ACHN (cell line): ENCODE data around the gene KIAA1217.

Experiments
- DNase-seq: peaks from one replicate; pipeline ENCODE4 v3.0.0-alpha.2; 2015
- in situ Hi-C: cut with HindIII; loops from 2 replicates; pipeline ENCODE4 v1.10.0; 2017; ENCODE audit warnings: low sequenced_read_pairs, low pct_ligation_motif_present, low pct_unique_long_range_greater_than_20kb

Gene KIAA1217

GRCh38 chr10:24208661-24209431 lies at the start of gene KIAA1217:
TSS of gene KIAA1217 (plus strand) at chr10:24209138. CDS start at chr10:24209194, 56 bp downstream.
- in situ Hi-C loops = no loop called here
- peak; percentile 6 for DNase-seq

- in situ Hi-C loops = no loop called here
- DNase-seq = no peak
Observed at GRCh38 chr10:24162206-24162985, 46.5 kb upstream of the KIAA1217 start.

GRCh38 chr10:24163485-24163884 lies 45.5 kb upstream of the KIAA1217 start:
- in situ Hi-C loops = no loop called here
- no peak for DNase-seq

GRCh38 chr10:24168258-24169170 lies 40.4 kb upstream of the KIAA1217 start:
- in situ Hi-C loops = no loop called here
- DNase-seq = no peak

- in situ Hi-C loops = no loop called here
- DNase-seq = no peak
Observed at GRCh38 chr10:24170199-24170598, 38.7 kb upstream of the KIAA1217 start.

- no peak for DNase-seq
- in situ Hi-C loops = no loop called here
Observed at GRCh38 chr10:24172909-24173308, 36.0 kb upstream of the KIAA1217 start.

GRCh38 chr10:24174014-24174413 lies 34.9 kb upstream of the KIAA1217 start:
- DNase-seq = no peak
- in situ Hi-C loops = no loop called here

- no peak for DNase-seq
- in situ Hi-C loops = no loop called here
Observed at GRCh38 chr10:24176658-24177057, 32.3 kb upstream of the KIAA1217 start.

- no peak for DNase-seq
- in situ Hi-C loops = no loop called here
Observed at GRCh38 chr10:24177636-24178035, 31.3 kb upstream of the KIAA1217 start.

GRCh38 chr10:24180891-24181290 lies 28.0 kb upstream of the KIAA1217 start:
- no peak for DNase-seq
- in situ Hi-C loops = no loop called here

- in situ Hi-C loops = no loop called here
- no peak for DNase-seq
Observed at GRCh38 chr10:24184455-24184854, 24.5 kb upstream of the KIAA1217 start.

- in situ Hi-C loops = no loop called here
- DNase-seq = no peak
Observed at GRCh38 chr10:24193330-24193729, 15.6 kb upstream of the KIAA1217 start.

- no peak for DNase-seq
- in situ Hi-C loops = no loop called here
Observed at GRCh38 chr10:24197263-24197662, 11.7 kb upstream of the KIAA1217 start.

- in situ Hi-C loops = no loop called here
- DNase-seq = no peak
Observed at GRCh38 chr10:24201503-24202180, 7.3 kb upstream of the KIAA1217 start.

- in situ Hi-C loops = no loop called here
Observed at GRCh38 chr10:24202181-24202570, 6.8 kb upstream of the KIAA1217 start.

GRCh38 chr10:24205821-24206220 lies 3.1 kb upstream of the KIAA1217 start:
- in situ Hi-C loops = no loop called here
- DNase-seq = no peak

More at GRCh38 chr10:24202181-24202570, 6.8 kb upstream of the KIAA1217 start:
- DNase-seq = no peak

- in situ Hi-C loops = no loop called here
- DNase-seq = no peak
Observed at GRCh38 chr10:24206334-24206733, 2.6 kb upstream of the KIAA1217 start.

GRCh38 chr10:24206926-24207325 lies 2.0 kb upstream of the KIAA1217 start:
- in situ Hi-C loops = no loop called here
- DNase-seq = no peak
